ENCODE measurements around the gene ARID1B. TPM values are rescaled to one million over a fixed set of nuclear protein-coding genes. Genes with fewer than 3 reads are reported as not detected.

The ARID1B gene
- total RNA-seq, 1 experiment from 2014 or later: 13.9 TPM

GRCh38 chr6:157211603-157212455 lies 434.7 kb downstream of the ARID1B start:
- H3K4me1 ChIP-seq (replicated peaks): no peaks in the 10 kb centered on the region
- H3K27ac ChIP-seq: no peak overlapping the region
- no peaks in the 10 kb centered on the region for H3K9me3 ChIP-seq (replicated peaks)
- peaks cover 4% of the 10 kb centered on the region for H3K36me3 ChIP-seq
- DNase-seq (ENCODE audit: low read depth in 1 of 2, low spot score in 2 of 2): no peak
- no peaks in the 10 kb centered on the region for H3K27me3 ChIP-seq (replicated peaks)
- no peak overlapping the region for H3K4me3 ChIP-seq

DNA sequence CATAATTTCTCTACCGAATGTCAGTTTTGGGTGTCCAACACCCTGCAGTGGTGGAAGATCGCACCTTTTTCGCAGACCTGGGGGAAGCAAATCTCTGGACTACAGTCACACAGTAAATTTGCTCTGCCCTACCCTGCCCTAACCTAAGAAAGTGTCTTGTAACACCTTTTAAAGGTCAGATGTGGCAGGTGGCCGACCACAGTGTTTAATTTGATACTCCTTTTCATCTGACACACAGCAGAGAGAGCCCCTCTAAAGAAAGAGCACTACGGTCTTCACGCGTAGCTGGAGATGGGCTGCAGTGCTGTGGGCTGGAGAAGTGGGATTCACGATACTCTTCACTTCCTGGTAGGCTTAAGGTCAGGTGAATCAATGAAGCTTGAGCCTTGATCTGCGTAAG lies 436.2 kb downstream of the ARID1B start:
- no peak for DNase-seq (ENCODE audit: low read depth in 1 of 2, low spot score in 2 of 2)
- Histone ChIP-seq H3K4me1 (replicated peaks) (no peaks in the 10 kb centered on the region), H3K36me3 (no peaks in the 10 kb centered on the region), H3K4me3 (no peak overlapping the region), H3K27ac (no peak overlapping the region), H3K27me3 (replicated peaks) (no peaks in the 10 kb centered on the region), H3K9me3 (replicated peaks) (no peaks in the 10 kb centered on the region)

- no peak overlapping the region for H3K27ac ChIP-seq
- H3K4me1 ChIP-seq (replicated peaks): peaks cover 3% of the 10 kb centered on the region
- DNase-seq (ENCODE audit: low read depth in 1 of 2, low spot score in 2 of 2): no peak
- H3K27me3 ChIP-seq (replicated peaks): no peaks in the 10 kb centered on the region
- no peaks in the 10 kb centered on the region for H3K9me3 ChIP-seq (replicated peaks)
- no peak overlapping the region for H3K4me3 ChIP-seq
- H3K36me3 ChIP-seq: no peaks in the 10 kb centered on the region
Observed at GRCh38 chr6:157213907-157214565, 436.9 kb downstream of the ARID1B start.

DNA sequence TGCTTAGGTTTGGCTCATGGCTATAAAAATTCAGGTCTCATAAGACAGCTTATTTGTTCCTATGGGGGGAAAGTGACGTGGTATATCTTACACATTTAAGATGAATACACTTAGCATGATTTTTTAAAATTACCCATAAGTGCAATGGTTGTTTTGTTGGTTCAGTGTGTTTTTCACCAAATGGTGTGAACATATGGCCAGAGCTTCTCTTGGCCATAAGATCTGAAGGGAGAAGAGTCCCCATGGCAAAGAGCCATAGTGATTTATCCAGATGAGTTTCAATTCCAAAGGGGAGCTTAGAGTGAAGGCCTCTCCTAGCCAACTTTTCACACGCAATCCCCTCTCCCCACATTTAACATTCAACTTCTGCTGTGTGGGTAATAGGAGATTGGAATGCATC lies 438.5 kb downstream of the ARID1B start:
- no peak for DNase-seq (ENCODE audit: low read depth in 1 of 2, low spot score in 2 of 2)
- Histone ChIP-seq H3K27me3 (replicated peaks) (no peaks in the 10 kb centered on the region), H3K36me3 (no peaks in the 10 kb centered on the region), H3K27ac (no peak overlapping the region), H3K9me3 (replicated peaks) (no peaks in the 10 kb centered on the region), H3K4me3 (no peak overlapping the region), H3K4me1 (replicated peaks) (peaks cover 19% of the 10 kb centered on the region)

- DNase-seq (ENCODE audit: low read depth in 1 of 2, low spot score in 2 of 2): no peak
- Histone ChIP-seq H3K9me3 (replicated peaks) (no peaks in the 10 kb centered on the region), H3K36me3 (no peaks in the 10 kb centered on the region), H3K4me3 (no peak overlapping the region), H3K27ac (no peak overlapping the region), H3K4me1 (replicated peaks) (peaks cover 23% of the 10 kb centered on the region), H3K27me3 (replicated peaks) (no peaks in the 10 kb centered on the region)
Observed at GRCh38 chr6:157216570-157216969, 439.4 kb downstream of the ARID1B start.

DNA sequence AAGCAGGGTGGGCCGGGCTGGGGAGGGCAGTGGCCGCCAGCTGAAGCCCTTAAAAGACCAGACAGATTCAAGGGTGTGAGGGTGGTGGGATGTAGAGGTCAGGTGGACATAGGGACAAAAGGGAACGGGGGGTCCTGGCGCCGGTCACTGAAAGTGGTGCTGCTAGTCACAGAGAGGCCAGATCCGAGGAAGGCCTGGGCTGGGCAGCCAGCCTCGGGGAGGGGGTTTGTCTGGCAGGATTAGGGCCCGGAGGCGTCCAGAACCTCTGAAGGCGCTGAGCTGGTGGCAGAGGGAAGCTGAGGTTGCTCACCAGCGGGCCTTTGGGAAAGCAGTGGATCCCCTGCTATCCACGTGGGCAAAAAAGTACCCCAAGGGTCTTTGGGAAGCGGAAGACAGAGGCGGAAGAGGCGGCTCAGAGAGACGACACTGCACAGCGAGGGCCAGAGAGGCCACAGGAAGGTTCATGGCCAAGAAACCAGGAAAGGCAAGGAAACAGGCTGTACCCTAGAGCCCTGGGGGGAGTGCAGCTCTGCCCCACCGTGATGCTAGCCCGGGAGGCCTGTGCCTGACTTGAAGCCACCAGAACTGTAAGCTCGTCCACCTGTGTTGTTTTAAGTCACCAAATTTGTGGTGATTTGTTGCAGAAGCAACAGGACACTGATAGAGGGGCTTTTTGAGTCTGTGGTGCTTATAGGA lies 440.2 kb downstream of the ARID1B start:
- DNase-seq (ENCODE audit: low read depth in 1 of 2, low spot score in 2 of 2): no peak
- H3K4me3 ChIP-seq: no peak overlapping the region
- H3K27me3 ChIP-seq (replicated peaks): no peaks in the 10 kb centered on the region
- H3K4me1 ChIP-seq (replicated peaks): peaks cover 26% of the 10 kb centered on the region
- no peak overlapping the region for H3K27ac ChIP-seq
- H3K36me3 ChIP-seq: no peaks in the 10 kb centered on the region
- H3K9me3 ChIP-seq (replicated peaks): no peaks in the 10 kb centered on the region

GRCh38 chr6:157217894-157218370 lies 440.8 kb downstream of the ARID1B start:
- Histone ChIP-seq H3K4me3 (no peak overlapping the region), H3K27ac (no peak overlapping the region), H3K4me1 (replicated peaks) (peaks cover 26% of the 10 kb centered on the region), H3K27me3 (replicated peaks) (no peaks in the 10 kb centered on the region), H3K9me3 (replicated peaks) (no peaks in the 10 kb centered on the region), H3K36me3 (no peaks in the 10 kb centered on the region)
- no peak for DNase-seq (ENCODE audit: low read depth in 1 of 2, low spot score in 2 of 2)

DNA sequence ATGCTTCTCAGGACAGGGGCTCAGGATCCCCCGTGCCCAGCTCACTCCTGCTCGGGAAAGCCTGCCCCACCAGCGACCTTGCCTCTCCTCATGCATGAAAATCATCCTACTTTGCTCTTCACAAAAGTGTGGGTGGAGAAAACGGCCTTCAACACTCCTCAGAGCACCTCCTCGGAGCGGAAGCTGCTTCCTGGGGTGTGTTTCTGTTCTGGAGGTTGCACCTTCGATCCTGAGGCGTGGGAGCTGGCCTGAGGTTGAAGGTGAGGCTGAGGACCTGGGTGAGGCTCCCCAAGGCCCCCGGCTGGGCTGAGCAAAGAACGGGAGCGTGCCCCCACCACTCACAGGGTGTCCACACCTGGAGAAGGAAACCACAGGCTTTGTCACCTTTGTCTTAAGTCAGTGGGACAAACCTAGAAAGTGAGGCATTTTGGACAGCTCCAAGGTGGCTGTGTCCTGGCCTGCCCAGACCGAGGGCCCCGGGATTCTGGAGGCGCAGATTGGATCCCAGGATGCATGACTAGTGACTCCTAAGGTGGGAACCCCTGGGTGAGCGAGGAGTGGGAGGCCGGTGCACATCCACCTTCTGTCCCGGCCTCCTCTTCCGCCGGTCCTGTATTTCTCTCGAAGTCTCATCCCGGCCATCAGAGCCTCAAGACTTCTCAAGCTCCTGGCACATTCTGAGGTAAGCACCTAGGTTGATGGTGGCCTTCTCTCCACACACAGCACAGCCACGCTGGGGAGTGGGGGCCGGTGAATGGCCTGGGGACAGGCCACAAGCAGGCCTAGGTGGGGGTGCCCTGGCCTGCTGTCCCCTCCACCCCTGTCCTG lies 441.4 kb downstream of the ARID1B start:
- DNase-seq (ENCODE audit: low read depth in 1 of 2, low spot score in 2 of 2): no peak
- Histone ChIP-seq H3K36me3 (no peaks in the 10 kb centered on the region), H3K27ac (peak overlapping the region; percentile 84; the same call in 1 of the 2 replicates), H3K4me1 (replicated peaks) (peaks cover 26% of the 10 kb centered on the region), H3K4me3 (no peak overlapping the region), H3K9me3 (replicated peaks) (no peaks in the 10 kb centered on the region), H3K27me3 (replicated peaks) (no peaks in the 10 kb centered on the region)

DNA sequence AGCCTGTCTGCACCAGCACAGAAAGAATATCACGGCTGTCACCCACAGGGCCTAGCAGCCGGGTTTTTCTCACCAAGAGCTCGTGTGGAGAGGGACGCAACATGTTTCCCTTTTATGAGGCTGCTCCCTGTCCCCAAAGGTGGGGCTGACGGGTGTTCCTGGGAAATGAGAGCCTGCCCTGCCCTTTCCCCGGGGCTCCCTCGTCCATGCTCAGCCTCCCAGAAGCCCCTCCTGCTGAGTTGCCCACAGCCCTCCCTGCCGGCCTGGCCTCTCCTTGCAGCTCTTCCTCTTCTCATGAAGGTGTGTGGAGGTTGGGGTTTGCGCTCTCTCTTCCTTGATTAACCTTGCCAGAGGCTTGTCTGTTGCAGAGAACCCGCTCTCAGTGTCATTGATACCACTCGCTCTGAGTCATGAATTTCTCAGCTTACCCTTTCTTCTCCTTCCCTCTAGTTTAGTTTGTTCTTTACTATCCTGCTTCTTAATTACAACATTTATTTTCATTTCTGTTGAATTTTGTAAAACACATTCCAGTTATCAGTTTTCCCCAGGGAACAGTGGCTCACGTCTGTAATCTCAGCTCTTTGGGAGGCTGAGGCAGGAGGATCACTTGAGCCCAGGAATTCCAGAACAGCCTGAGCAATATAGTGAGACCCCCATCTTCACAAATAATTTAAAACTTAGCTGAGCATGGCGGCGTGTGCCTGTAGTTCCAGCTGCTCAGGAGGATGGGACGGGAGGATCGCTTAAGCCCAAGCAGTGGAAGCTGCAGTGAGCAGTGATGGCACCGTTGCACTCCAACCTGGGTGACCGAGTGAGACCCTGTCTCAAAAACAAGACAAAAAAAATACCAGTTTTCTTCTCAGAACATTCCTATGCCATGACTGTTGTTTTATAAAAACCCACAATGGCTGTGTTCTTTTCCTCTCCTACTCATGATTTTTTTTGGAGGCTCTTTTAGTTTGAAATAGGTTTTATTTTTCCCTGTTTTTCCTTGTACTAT lies 442.3 kb downstream of the ARID1B start:
- peak overlapping the region; percentile 84 for H3K27ac ChIP-seq
- peak; percentile 53 to 75 for DNase-seq (ENCODE audit: low read depth in 1 of 2, low spot score in 2 of 2)

GRCh38 chr6:157220485-157220884 lies 443.3 kb downstream of the ARID1B start:
- DNase-seq (ENCODE audit: low read depth in 1 of 2, low spot score in 2 of 2): peak in 1 of 2 experiments; percentile 17
- Histone ChIP-seq H3K27me3 (replicated peaks) (no peaks in the 10 kb centered on the region), H3K27ac (peak overlapping the region; percentile 84), H3K4me3 (peak overlapping the region; percentile 38), H3K9me3 (replicated peaks) (no peaks in the 10 kb centered on the region), H3K4me1 (replicated peaks) (peaks cover 26% of the 10 kb centered on the region), H3K36me3 (no peaks in the 10 kb centered on the region)

More for the DNA sequence above, 442.3 kb downstream of the ARID1B start:
- Histone ChIP-seq H3K4me1 (replicated peaks) (peaks cover 26% of the 10 kb centered on the region), H3K27me3 (replicated peaks) (no peaks in the 10 kb centered on the region), H3K9me3 (replicated peaks) (no peaks in the 10 kb centered on the region), H3K4me3 (no peak overlapping the region), H3K36me3 (no peaks in the 10 kb centered on the region)

- H3K4me1 ChIP-seq (replicated peaks): peaks cover 26% of the 10 kb centered on the region
- H3K9me3 ChIP-seq (replicated peaks): no peaks in the 10 kb centered on the region
- no peaks in the 10 kb centered on the region for H3K36me3 ChIP-seq
- DNase-seq (ENCODE audit: low read depth in 1 of 2, low spot score in 2 of 2): peak; percentile 91 to 93
- peak overlapping the region; percentile 38 for H3K4me3 ChIP-seq
- H3K27me3 ChIP-seq (replicated peaks): no peaks in the 10 kb centered on the region
- peak overlapping the region; percentile 84 for H3K27ac ChIP-seq
Observed at GRCh38 chr6:157221049-157221816, 444.1 kb downstream of the ARID1B start.

GRCh38 chr6:157221817-157222175 lies 444.6 kb downstream of the ARID1B start:
- no peak overlapping the region for H3K4me3 ChIP-seq
- H3K27ac ChIP-seq: peak overlapping the region; percentile 84
- H3K9me3 ChIP-seq (replicated peaks): no peaks in the 10 kb centered on the region
- no peaks in the 10 kb centered on the region for H3K36me3 ChIP-seq
- DNase-seq (ENCODE audit: low read depth in 1 of 2, low spot score in 2 of 2): no peak
- H3K27me3 ChIP-seq (replicated peaks): no peaks in the 10 kb centered on the region
- H3K4me1 ChIP-seq (replicated peaks): peaks cover 26% of the 10 kb centered on the region
